GM21381 (cell line): ENCODE results near the gene RGS5.
"Not testable (repeated sequence)": the region's sequence is repeated elsewhere in the genome, so short reads cannot be mapped to it uniquely, and the experiment has no call there.

Source experiments
- ATAC-seq: cut with Tn5 transposase; IDR thresholded peaks from one replicate; pipeline ENCODE4 v1.9.1; 2021; ENCODE audit warnings: mild to moderate bottlenecking, moderate library complexity; ENCODE audit not compliant: unreplicated experiment

The RGS5 gene

GRCh38 chr1:163202833-163203451, at the start of gene RGS5:
TSS of gene RGS5 (minus strand) at chr1:163202916. CDS start at chr1:163202835, 81 bp downstream.
- ATAC-seq, result no peak

- ATAC-seq, result no peak
Observed at GRCh38 chr1:163250382-163250974, 47.8 kb upstream of the RGS5 start.

GRCh38 chr1:163248064-163248463, 45.3 kb upstream of the RGS5 start:
- no peak for ATAC-seq

GRCh38 chr1:163244648-163245047, 41.9 kb upstream of the RGS5 start:
- not testable (repeated sequence) for ATAC-seq

- ATAC-seq, result no peak
Observed at GRCh38 chr1:163241746-163242145, 39.0 kb upstream of the RGS5 start.

GRCh38 chr1:163240705-163241104, 38.0 kb upstream of the RGS5 start:
- no peak for ATAC-seq

- not testable (repeated sequence) for ATAC-seq
Observed at GRCh38 chr1:163233643-163234042, 30.9 kb upstream of the RGS5 start.

GRCh38 chr1:163231385-163231784, 28.7 kb upstream of the RGS5 start:
- ATAC-seq, result no peak

GRCh38 chr1:163230827-163231226, 28.1 kb upstream of the RGS5 start:
- no peak for ATAC-seq

- not testable (repeated sequence) for ATAC-seq
Observed at GRCh38 chr1:163228271-163228670, 25.6 kb upstream of the RGS5 start.

GRCh38 chr1:163227126-163227525, 24.4 kb upstream of the RGS5 start:
- ATAC-seq, result no peak

GRCh38 chr1:163213626-163214025, 10.9 kb upstream of the RGS5 start:
- ATAC-seq, result no peak

- no peak for ATAC-seq
Observed at GRCh38 chr1:163211667-163212066, 9.0 kb upstream of the RGS5 start.

GRCh38 chr1:163205513-163205912, 2.8 kb upstream of the RGS5 start:
- ATAC-seq, result no peak

- ATAC-seq, result no peak
Observed at GRCh38 chr1:163203561-163203960, 845 bp upstream of the RGS5 start.

- no peak for ATAC-seq
Observed at GRCh38 chr1:163201906-163202305, 810 bp downstream of the RGS5 start.

- ATAC-seq, result no peak
Observed at GRCh38 chr1:163197022-163197421, 5.7 kb downstream of the RGS5 start.

GRCh38 chr1:163196449-163196787, 6.3 kb downstream of the RGS5 start:
- ATAC-seq, result no peak

- no peak for ATAC-seq
Observed at GRCh38 chr1:163195728-163196448, 6.8 kb downstream of the RGS5 start.

GRCh38 chr1:163191301-163191700, 11.4 kb downstream of the RGS5 start:
- ATAC-seq, result no peak

- ATAC-seq, result no peak
Observed at GRCh38 chr1:163188947-163189346, 13.8 kb downstream of the RGS5 start.

- ATAC-seq, result no peak
Observed at GRCh38 chr1:163187849-163188248, 14.9 kb downstream of the RGS5 start.
